ENCODE measurements around the gene TTC19. TPM values are rescaled to one million over a fixed set of nuclear protein-coding genes. Genes with fewer than 3 reads are reported as not detected.

TTC19 gene
- total RNA-seq, 1 donor from 2014 or later: 36.0 TPM

DNA sequence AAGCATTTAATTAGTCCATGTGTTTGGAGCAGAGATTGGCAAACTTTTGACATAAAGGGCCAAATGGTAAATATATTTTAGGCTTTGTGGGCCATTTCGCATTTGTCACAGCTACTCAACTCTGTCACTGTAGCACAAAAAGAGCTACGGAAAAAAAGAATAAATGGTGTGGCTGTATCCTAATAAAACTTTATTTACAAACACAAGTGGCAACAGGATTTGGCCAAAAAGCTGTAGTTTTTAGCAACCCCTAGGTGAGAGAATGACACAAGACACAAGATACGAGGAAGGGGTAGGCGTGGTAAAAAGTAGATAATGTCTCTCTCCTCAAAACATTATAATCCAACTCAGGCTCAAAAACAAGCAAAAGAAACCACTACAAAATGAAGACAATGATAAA is 66.5 kb downstream of the TTC19 start:
- Histone ChIP-seq H3K27ac (no peak overlapping the region), H3K27me3 (ENCODE audit: low read depth) (no peaks in the 10 kb centered on the region), H3K36me3 (peaks cover 99% of the 10 kb centered on the region), H3K9me3 (no peaks in the 10 kb centered on the region), H3K4me3 (no peak overlapping the region), H3K4me1 (no peaks in the 10 kb centered on the region)
- no peak for DNase-seq
- TF ChIP-seq, protein P1, sequence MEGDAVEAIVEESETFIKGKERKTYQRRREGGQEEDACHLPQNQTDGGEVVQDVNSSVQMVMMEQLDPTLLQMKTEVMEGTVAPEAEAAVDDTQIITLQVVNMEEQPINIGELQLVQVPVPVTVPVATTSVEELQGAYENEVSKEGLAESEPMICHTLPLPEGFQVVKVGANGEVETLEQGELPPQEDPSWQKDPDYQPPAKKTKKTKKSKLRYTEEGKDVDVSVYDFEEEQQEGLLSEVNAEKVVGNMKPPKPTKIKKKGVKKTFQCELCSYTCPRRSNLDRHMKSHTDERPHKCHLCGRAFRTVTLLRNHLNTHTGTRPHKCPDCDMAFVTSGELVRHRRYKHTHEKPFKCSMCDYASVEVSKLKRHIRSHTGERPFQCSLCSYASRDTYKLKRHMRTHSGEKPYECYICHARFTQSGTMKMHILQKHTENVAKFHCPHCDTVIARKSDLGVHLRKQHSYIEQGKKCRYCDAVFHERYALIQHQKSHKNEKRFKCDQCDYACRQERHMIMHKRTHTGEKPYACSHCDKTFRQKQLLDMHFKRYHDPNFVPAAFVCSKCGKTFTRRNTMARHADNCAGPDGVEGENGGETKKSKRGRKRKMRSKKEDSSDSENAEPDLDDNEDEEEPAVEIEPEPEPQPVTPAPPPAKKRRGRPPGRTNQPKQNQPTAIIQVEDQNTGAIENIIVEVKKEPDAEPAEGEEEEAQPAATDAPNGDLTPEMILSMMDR (IDR thresholded peaks at IDR 0.05): no peak
- intact Hi-C loops (cut with DNase I): no loop called here
- ATAC-seq: no peak

DNA sequence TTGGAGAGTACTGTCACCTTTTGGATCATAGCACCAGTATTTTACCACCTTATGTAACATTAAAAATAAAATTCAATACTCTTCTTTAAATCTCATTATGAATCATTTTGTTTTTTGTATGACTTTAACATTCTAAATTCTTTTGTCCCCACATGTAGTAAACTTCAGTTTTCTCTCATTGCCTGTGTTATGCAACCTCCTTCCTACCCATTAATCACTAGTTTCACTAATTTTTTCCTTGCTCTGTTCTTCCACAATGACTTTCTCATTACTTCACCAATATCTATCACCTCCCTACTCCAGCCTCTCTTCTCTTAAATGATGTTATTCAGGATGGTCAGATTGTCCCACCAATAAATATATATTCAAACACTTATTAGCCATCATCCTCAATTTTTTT is 68.7 kb downstream of the TTC19 start:
- Histone ChIP-seq H3K4me3 (no peak overlapping the region), H3K36me3 (peaks cover 99% of the 10 kb centered on the region), H3K9me3 (no peaks in the 10 kb centered on the region), H3K27ac (no peak overlapping the region), H3K4me1 (no peaks in the 10 kb centered on the region), H3K27me3 (ENCODE audit: low read depth) (no peaks in the 10 kb centered on the region)
- TF ChIP-seq, protein P1 (IDR thresholded peaks at IDR 0.05): no peak
- no peak for DNase-seq
- intact Hi-C loops (cut with DNase I): no loop called here
- ATAC-seq: no peak

DNA sequence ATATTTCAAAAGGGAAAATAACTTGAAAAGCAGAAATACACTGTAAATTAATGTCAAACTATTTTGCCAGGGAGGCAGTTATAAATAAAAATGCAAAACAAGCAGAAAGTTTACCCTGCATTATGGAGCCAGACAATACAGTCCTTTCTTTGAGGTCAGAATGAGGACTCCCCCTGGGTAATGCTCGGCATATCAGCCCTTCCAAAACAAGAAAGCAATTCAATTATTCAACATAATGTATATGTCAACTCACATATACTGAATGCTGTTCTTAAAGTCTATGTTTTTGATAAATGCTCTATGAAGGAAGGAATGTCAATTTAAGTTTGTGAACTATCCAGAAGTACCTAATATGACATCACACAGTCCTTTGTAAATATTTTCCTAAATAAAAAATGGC is 72.4 kb downstream of the TTC19 start:
- DNase-seq: no peak
- Histone ChIP-seq H3K9me3 (no peaks in the 10 kb centered on the region), H3K4me1 (no peaks in the 10 kb centered on the region), H3K4me3 (no peak overlapping the region), H3K27ac (no peak overlapping the region), H3K27me3 (ENCODE audit: low read depth) (no peaks in the 10 kb centered on the region), H3K36me3 (peaks cover 99% of the 10 kb centered on the region)
- TF ChIP-seq, protein P1 (IDR thresholded peaks at IDR 0.05): no peak
- intact Hi-C loops (cut with DNase I): no loop called here
- ATAC-seq: no peak

DNA sequence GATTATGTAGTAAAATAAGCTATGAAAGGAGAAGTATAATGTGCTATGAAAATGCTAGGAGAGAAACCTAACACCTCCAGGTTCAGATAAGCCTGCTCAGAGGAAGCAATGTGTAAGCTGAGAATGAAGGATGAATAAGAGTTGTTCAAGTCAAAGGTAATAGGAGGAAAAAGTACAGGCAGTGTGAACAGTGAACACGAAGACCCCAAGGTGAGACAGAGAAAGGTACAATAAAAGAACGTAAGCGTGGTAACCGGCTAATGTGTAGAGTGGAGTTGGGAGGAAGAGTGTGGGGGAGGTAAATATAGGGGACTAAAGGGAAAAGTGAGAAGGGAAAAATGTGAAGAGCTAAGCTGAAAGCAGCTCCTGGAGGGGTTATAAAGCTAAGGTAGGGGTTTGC is 74.2 kb downstream of the TTC19 start:
- Histone ChIP-seq H3K4me1 (no peaks in the 10 kb centered on the region), H3K27ac (no peak overlapping the region), H3K36me3 (peaks cover 96% of the 10 kb centered on the region), H3K4me3 (no peak overlapping the region), H3K9me3 (no peaks in the 10 kb centered on the region), H3K27me3 (ENCODE audit: low read depth) (no peaks in the 10 kb centered on the region)
- TF ChIP-seq, protein P1 (IDR thresholded peaks at IDR 0.05): no peak
- ATAC-seq (no peak), DNase-seq (no peak)
- intact Hi-C loops (cut with DNase I): no loop called here

DNA sequence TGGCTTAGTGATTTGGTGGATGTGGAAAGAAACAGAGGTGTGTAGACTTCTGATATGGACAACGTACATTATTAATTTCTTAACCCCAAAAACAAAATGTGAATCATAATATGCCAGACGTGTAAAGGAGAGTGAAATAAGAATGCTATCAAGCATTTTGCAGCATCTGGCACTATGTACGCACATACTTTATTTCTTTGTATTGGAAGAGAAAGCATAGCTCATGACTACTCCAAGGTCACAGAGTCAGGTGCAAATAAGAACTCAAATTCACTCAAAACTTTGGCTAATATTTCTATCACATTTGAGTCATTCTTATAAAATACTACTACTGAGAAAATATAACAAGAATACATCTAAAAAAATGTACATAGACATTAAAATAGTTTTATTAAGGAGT is 74.8 kb downstream of the TTC19 start:
- no peaks in the 10 kb centered on the region for H3K4me1 ChIP-seq
- no peaks in the 10 kb centered on the region for H3K27me3 ChIP-seq (ENCODE audit: low read depth)
- no peak overlapping the region for H3K4me3 ChIP-seq
- H3K27ac ChIP-seq: no peak overlapping the region
- no peaks in the 10 kb centered on the region for H3K9me3 ChIP-seq
- peaks cover 96% of the 10 kb centered on the region for H3K36me3 ChIP-seq
- ATAC-seq (no peak), DNase-seq (no peak)
- intact Hi-C loops (cut with DNase I): no loop called here
- TF ChIP-seq, protein P1 (IDR thresholded peaks at IDR 0.05): no peak

DNA sequence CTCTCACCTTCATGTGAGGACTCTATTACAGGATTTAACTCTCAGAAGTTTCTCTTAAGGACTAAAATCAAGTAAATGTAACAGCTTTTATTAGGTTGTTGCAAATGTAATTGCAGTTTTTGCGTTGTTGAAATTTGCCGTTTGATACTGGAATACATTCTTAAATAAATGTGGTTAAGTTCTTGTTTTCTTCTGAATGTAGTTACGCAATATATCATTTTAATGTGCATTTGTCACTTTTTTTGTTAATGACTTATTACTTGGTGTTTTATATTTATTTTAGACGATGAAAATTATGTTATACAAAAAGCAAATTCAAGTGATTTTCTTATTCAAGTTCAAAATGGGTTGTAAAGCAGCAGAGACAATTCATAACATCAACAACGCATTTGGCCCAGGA is 76.3 kb downstream of the TTC19 start:
- peaks cover 94% of the 10 kb centered on the region for H3K36me3 ChIP-seq
- no peaks in the 10 kb centered on the region for H3K4me1 ChIP-seq
- intact Hi-C loops (cut with DNase I): no loop called here
- H3K9me3 ChIP-seq: no peaks in the 10 kb centered on the region
- no peak overlapping the region for H3K27ac ChIP-seq
- H3K27me3 ChIP-seq (ENCODE audit: low read depth): no peaks in the 10 kb centered on the region
- H3K4me3 ChIP-seq: no peak overlapping the region
- DNase-seq (no peak), ATAC-seq (no peak)
- TF ChIP-seq, protein P1 (IDR thresholded peaks at IDR 0.05): no peak

All from lower lobe of right lung (tissue), 2 donors.